ENCODE measurements around the gene TNRC6C.

The TNRC6C gene

DNA sequence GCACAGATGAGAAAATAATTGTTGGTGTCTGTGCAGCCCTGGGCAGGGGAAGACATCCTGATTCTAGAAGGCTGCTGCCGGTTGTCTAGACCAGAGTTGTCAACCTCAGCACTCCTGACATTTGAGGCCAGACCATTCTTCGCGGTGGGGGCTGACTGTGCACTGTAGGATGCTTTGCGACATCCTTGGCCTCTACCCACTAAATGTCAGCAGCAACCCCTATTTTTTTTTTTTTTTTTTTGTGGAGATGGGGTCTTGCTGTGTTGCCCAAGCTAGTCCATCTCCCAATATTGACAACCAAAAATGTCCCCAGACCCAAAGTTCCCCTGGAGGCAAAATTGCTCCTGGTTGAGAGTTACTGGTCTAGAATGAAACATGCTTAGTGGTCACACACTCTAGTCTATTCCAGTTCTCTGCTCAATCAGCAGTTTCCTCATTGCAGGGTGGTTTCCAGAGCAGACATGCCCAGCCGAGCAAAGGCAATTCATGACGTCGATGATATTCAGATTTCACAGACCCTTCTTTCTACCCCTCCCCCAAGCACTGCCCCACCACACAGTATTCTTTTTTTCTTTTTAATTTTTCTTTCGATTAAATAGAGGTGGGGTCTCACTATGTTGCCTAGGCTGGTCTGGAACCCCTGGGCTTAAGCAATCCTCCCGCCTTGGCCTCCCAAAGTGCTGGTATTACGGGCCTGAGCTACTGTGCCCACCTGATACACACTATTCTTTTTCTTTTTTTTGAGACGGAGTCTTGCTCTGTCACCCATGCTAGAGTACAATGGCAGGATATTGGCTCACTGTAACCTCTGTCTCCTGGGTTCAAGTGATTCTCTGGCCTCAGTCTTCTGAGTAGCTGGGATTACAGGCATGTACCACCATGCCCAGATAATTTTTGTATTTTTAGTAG, 196.7 kb downstream of the TNRC6C start:
- Histone ChIP-seq H3K4me1 (ENCODE audit: control insufficient read depth, low read depth, low read length) (no peaks in the 10 kb centered on the region), H3K9me3 (ENCODE audit: control insufficient read depth, low read depth, low read length) (no peaks in the 10 kb centered on the region), H3K36me3 (ENCODE audit: control insufficient read depth, low read depth, low read length) (no peaks in the 10 kb centered on the region), H3K27ac (ENCODE audit: low read length) (no peak overlapping the region), H3K9ac (ENCODE audit: low read length) (no peak overlapping the region), H3K4me3 (ENCODE audit: low read length) (no peak overlapping the region), H3K27me3 (ENCODE audit: control insufficient read depth, insufficient read depth, low read length) (no peaks in the 10 kb centered on the region)
